Karpas-422 (cell line): ENCODE data around the gene AJUBA. TPM values are rescaled to one million over a fixed set of nuclear protein-coding genes. Genes with fewer than 3 reads are reported as not detected.

Experiments used
- DNase-seq: peaks from one replicate; pipeline ENCODE4 v3.0.0-alpha.2; 2015
- H2AFZ ChIP-seq: fragments of 200-600 bp; sonication (generic); 2 replicates; pipeline ENCODE4 v1.6.1; 2014; ENCODE audit warnings: antibody characterized with exemption, low read length, mixed read lengths
- H3K27ac ChIP-seq: fragments of 200-600 bp; sonication (generic); 2 replicates; pipeline ENCODE4 v1.5.1; 2014; ENCODE audit warnings: mild to moderate bottlenecking, low read length, moderate library complexity
- H3K27me3 ChIP-seq: fragments of 200-600 bp; sonication (generic); 2 replicates; pipeline ENCODE4 v1.6.1; 2014; ENCODE audit warnings: low read length, mixed read lengths
- H3K36me3 ChIP-seq: fragments of 200-600 bp; sonication (generic); 2 replicates; pipeline ENCODE4 v1.6.1; 2014; ENCODE audit warnings: low read length, mixed read lengths; ENCODE audit not compliant: insufficient read depth
- H3K4me1 ChIP-seq: fragments of 200-600 bp; sonication (generic); 2 replicates; pipeline ENCODE4 v1.6.1; 2014; ENCODE audit warnings: mild to moderate bottlenecking, low read length, mixed read lengths
- H3K4me2 ChIP-seq: fragments of 200-600 bp; sonication (generic); 2 replicates; pipeline ENCODE4 v1.6.1; 2014; ENCODE audit warnings: low read length, low read depth, mild to moderate bottlenecking; ENCODE audit not compliant: poor library complexity, severe bottlenecking
- H3K4me3 ChIP-seq: fragments of 200-600 bp; sonication (generic); 2 replicates; pipeline ENCODE4 v1.5.1; 2014; ENCODE audit warnings: mild to moderate bottlenecking, antibody characterized with exemption, low read length, mixed read lengths
- H3K79me2 ChIP-seq: fragments of 200-600 bp; sonication (generic); 2 replicates; pipeline ENCODE4 v1.6.1; 2014; ENCODE audit warnings: mild to moderate bottlenecking, low read length, mixed read lengths
- H3K9ac ChIP-seq: fragments of 200-600 bp; sonication (generic); 2 replicates; pipeline ENCODE4 v1.6.0; 2014; ENCODE audit warnings: low read length
- H3K9me2 ChIP-seq: fragments of 200-600 bp; sonication (generic), shearing (Covaris generic); replicated peaks from 2 replicates; pipeline ENCODE4 v1.6.0; 2014; ENCODE audit warnings: mild to moderate bottlenecking, low read length, moderate library complexity; ENCODE audit not compliant: insufficient read depth
- H3K9me3 ChIP-seq: fragments of 300-700, 200-600 bp; sonication (generic); 2 replicates; pipeline ENCODE4 v1.6.1; 2014; ENCODE audit warnings: low read length, mixed read lengths
- H4K20me1 ChIP-seq: fragments of 200-600 bp; sonication (generic); 2 replicates; pipeline ENCODE4 v1.6.1; 2014; ENCODE audit warnings: mild to moderate bottlenecking, antibody characterized with exemption, low read length, low read depth; ENCODE audit not compliant: insufficient read depth
- total RNA-seq: library from RNA; depleted of rRNA; stranded (reverse); fragments of >200 nt; shearing (Covaris generic); gene quantifications from 2 replicates; pipeline ENCODE4 v1.2.3, GENCODE V29; 2014; ENCODE audit warnings: low replicate concordance

Gene AJUBA
- total RNA-seq, 1 experiment from 2014 or later: not detected

DNA sequence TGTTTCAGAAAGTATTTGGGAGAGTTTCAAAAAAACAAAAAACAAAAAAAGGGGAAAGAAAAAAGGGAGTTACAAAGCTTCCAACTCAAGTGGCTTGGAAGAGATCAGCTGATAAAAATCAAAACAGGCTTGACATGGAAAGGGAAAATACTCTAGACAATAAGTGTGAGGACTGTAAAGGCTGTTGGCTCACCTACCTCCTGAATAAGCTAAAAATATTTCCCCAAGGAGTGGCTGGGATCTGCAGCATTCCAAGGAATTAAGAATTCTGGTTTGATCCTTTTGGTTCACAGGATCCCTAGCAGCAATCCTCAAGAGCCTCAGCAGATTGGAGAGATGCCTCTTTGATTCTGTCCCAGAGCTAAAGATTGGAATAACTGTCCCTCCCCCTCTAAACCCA is 11.2 kb upstream of the AJUBA start:
- peaks cover 4% of the 10 kb centered on the region for H3K4me1 ChIP-seq
- no peaks in the 10 kb centered on the region for H3K27me3 ChIP-seq
- H4K20me1 ChIP-seq: no peaks in the 10 kb centered on the region
- H3K9ac ChIP-seq: no peak overlapping the region
- no peaks in the 10 kb centered on the region for H3K9me2 ChIP-seq
- H3K4me3 ChIP-seq: no peak overlapping the region
- no peaks in the 10 kb centered on the region for H3K9me3 ChIP-seq
- H3K27ac ChIP-seq: no peak overlapping the region
- no peak overlapping the region for H3K4me2 ChIP-seq
- no peak for DNase-seq
- H2AFZ ChIP-seq: no peak overlapping the region
- H3K36me3 ChIP-seq: no peaks in the 10 kb centered on the region
- no peaks in the 10 kb centered on the region for H3K79me2 ChIP-seq

DNA sequence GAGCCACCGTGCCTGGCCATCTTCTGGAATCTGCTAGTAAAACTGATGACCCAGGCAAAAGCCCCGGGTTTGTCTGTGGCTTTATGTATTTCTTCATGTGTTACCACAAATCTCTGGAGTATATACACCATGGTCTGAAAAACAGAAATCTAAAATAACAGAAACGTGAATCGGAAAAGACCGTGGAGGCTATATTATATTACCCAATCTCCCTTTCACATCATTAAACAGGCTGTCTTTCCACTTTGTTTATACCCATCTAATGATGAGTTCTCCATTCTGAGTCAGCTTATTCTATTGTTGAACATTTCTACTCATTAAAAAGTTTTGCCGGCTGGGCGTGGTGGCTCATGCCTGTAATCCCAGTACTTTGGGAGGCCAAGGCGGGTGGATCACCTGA is 9.5 kb upstream of the AJUBA start:
- no peak overlapping the region for H3K4me3 ChIP-seq
- peaks cover 4% of the 10 kb centered on the region for H3K4me1 ChIP-seq
- no peaks in the 10 kb centered on the region for H3K9me2 ChIP-seq
- H3K9me3 ChIP-seq: no peaks in the 10 kb centered on the region
- no peaks in the 10 kb centered on the region for H3K36me3 ChIP-seq
- H2AFZ ChIP-seq: no peak overlapping the region
- no peaks in the 10 kb centered on the region for H3K27me3 ChIP-seq
- no peaks in the 10 kb centered on the region for H3K79me2 ChIP-seq
- H3K4me2 ChIP-seq: no peak overlapping the region
- H3K27ac ChIP-seq: no peak overlapping the region
- DNase-seq: no peak
- H4K20me1 ChIP-seq: no peaks in the 10 kb centered on the region
- no peak overlapping the region for H3K9ac ChIP-seq

DNA sequence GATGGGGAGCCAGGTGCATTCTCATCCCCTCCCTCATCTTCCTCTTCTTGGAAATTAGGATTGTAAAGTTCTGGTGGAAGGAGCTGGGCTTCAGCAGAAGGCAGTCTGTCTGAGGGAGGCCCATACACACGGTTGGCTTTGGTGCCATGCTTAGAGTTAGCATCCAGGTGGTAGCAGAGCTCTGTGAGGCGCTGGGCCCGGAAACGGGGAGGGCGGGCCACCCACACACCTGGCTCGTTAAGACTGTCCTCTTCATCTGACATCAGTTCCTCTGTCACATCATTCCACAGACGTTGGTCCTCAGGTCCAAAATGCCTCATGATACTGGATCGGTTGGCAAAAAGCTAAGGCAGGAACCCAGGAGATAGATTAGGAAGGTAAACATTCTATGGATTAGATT is 4.9 kb upstream of the AJUBA start:
- no peak overlapping the region for H3K4me3 ChIP-seq
- no peaks in the 10 kb centered on the region for H3K27me3 ChIP-seq
- H3K27ac ChIP-seq: no peak overlapping the region
- no peak overlapping the region for H3K4me2 ChIP-seq
- H3K9me2 ChIP-seq: no peaks in the 10 kb centered on the region
- H3K9ac ChIP-seq: no peak overlapping the region
- no peaks in the 10 kb centered on the region for H3K79me2 ChIP-seq
- no peaks in the 10 kb centered on the region for H3K36me3 ChIP-seq
- no peak overlapping the region for H2AFZ ChIP-seq
- no peaks in the 10 kb centered on the region for H4K20me1 ChIP-seq
- DNase-seq: no peak
- H3K9me3 ChIP-seq: no peaks in the 10 kb centered on the region
- H3K4me1 ChIP-seq: no peaks in the 10 kb centered on the region

- Histone ChIP-seq H2AFZ (no peak overlapping the region), H3K9ac (no peak overlapping the region), H3K79me2 (no peaks in the 10 kb centered on the region), H3K27me3 (no peaks in the 10 kb centered on the region), H3K36me3 (no peaks in the 10 kb centered on the region), H4K20me1 (no peaks in the 10 kb centered on the region), H3K4me1 (no peaks in the 10 kb centered on the region), H3K9me3 (no peaks in the 10 kb centered on the region), H3K9me2 (no peaks in the 10 kb centered on the region), H3K4me2 (no peak overlapping the region), H3K4me3 (no peak overlapping the region), H3K27ac (no peak overlapping the region)
- peak; percentile 97 for DNase-seq
These were observed 4.2 kb upstream of the AJUBA start for GRCh38 chr14:22986508-22987054.

DNA sequence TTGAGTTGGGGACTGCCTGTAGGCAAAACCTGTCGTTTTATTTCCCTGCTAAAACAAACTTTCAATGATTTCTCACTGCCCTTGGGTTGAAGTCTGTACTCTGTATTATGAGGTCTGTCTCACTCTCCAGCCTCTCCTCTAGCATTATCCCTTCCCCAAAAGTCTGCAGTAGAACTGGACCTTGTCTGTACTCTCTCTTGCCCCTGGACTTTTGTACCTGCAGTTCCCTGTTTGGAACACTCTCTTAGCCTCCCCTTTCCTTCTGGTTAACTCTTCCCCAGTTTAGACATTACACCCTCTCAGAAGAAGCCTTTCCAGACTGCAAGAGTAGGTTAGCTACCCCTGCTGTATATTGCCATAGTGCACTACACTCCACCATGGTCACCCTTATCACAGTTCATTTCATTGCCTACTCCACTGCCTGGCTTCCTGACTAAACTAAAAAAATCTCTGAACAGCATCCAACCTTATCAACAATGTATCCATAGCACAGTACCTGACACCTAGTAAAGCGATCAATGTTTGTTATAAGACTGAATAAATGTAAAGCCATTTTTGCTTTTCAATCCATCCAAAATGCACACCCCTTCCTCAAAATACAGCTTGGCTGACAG is 3.6 kb upstream of the AJUBA start:
- DNase-seq: no peak

GRCh38 chr14:22984959-22985658 is 2.8 kb upstream of the AJUBA start:
- H3K36me3 ChIP-seq: no peaks in the 10 kb centered on the region
- no peaks in the 10 kb centered on the region for H4K20me1 ChIP-seq
- H3K4me1 ChIP-seq: no peaks in the 10 kb centered on the region
- H3K4me2 ChIP-seq: no peak overlapping the region
- no peaks in the 10 kb centered on the region for H3K27me3 ChIP-seq
- H3K27ac ChIP-seq: no peak overlapping the region
- no peak overlapping the region for H3K9ac ChIP-seq
- DNase-seq: no peak
- H3K4me3 ChIP-seq: no peak overlapping the region
- no peak overlapping the region for H2AFZ ChIP-seq
- H3K79me2 ChIP-seq: no peaks in the 10 kb centered on the region
- no peaks in the 10 kb centered on the region for H3K9me3 ChIP-seq
- no peaks in the 10 kb centered on the region for H3K9me2 ChIP-seq

More for the DNA sequence above, 3.6 kb upstream of the AJUBA start:
- no peaks in the 10 kb centered on the region for H3K9me2 ChIP-seq
- H3K36me3 ChIP-seq: no peaks in the 10 kb centered on the region
- no peak overlapping the region for H3K4me3 ChIP-seq
- H3K9me3 ChIP-seq: no peaks in the 10 kb centered on the region
- no peak overlapping the region for H3K27ac ChIP-seq
- no peak overlapping the region for H3K4me2 ChIP-seq
- H4K20me1 ChIP-seq: no peaks in the 10 kb centered on the region
- H3K79me2 ChIP-seq: no peaks in the 10 kb centered on the region
- no peak overlapping the region for H3K9ac ChIP-seq
- H3K4me1 ChIP-seq: no peaks in the 10 kb centered on the region
- H2AFZ ChIP-seq: no peak overlapping the region
- no peaks in the 10 kb centered on the region for H3K27me3 ChIP-seq

DNA sequence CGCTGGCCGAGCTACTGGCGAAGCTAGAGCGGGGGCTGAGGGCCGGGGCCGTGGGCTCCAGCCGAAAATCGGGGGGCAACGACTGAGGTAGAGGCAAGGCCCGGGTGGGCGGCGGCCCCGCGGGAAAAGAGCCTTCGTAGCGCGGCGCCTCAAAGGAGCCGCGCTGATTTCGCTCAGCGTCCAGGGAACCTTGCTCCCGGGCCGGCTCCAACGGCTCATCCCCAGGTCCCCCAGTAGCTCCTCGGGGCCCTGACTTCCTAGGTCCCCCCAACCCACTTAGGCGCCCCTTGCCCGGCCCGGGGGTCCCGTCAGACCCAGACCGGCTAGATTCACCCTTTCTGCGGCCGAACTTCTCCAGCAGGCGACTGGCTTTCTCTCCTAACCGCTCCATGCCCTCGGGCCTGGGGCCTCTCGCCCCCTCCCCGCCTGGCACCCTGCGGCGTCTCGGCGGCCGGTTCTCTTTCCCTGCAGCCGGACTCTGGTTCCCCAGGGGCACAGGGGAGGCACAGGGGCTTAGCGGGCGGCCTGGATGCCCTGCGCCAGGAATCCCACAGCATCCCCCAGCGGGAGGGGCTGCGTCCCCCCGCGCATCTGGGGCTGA is 375 bp downstream of the AJUBA start:
- no peak overlapping the region for H3K4me2 ChIP-seq
- H3K79me2 ChIP-seq: no peaks in the 10 kb centered on the region
- no peak for DNase-seq
- no peaks in the 10 kb centered on the region for H3K9me3 ChIP-seq
- H2AFZ ChIP-seq: no peak overlapping the region
- H4K20me1 ChIP-seq: no peaks in the 10 kb centered on the region; the same call in 1 of the 2 replicates
- no peaks in the 10 kb centered on the region for H3K36me3 ChIP-seq
- no peak overlapping the region for H3K9ac ChIP-seq
- H3K9me2 ChIP-seq: no peaks in the 10 kb centered on the region
- no peak overlapping the region for H3K27ac ChIP-seq
- peaks cover 6% of the 10 kb centered on the region for H3K4me1 ChIP-seq
- H3K27me3 ChIP-seq: no peaks in the 10 kb centered on the region
- H3K4me3 ChIP-seq: no peak overlapping the region

GRCh38 chr14:22981090-22981875 is 1.1 kb downstream of the AJUBA start:
- Histone ChIP-seq H3K4me2 (no peak overlapping the region), H4K20me1 (no peaks in the 10 kb centered on the region; the same call in 1 of the 2 replicates), H3K79me2 (no peaks in the 10 kb centered on the region), H3K9me2 (no peaks in the 10 kb centered on the region), H3K27me3 (no peaks in the 10 kb centered on the region), H3K9me3 (no peaks in the 10 kb centered on the region), H3K4me3 (no peak overlapping the region), H2AFZ (no peak overlapping the region), H3K27ac (no peak overlapping the region), H3K36me3 (no peaks in the 10 kb centered on the region), H3K9ac (no peak overlapping the region), H3K4me1 (peaks cover 13% of the 10 kb centered on the region)
- DNase-seq: no peak
